GM18873 (cell line): ENCODE results near the gene CSN1S1.

Experiments
- ATAC-seq: cut with Tn5 transposase; IDR thresholded peaks from one replicate; pipeline ENCODE4 v1.9.1; 2021; ENCODE audit warnings: mild to moderate bottlenecking, moderate library complexity, moderate number of reproducible peaks; ENCODE audit not compliant: unreplicated experiment, low FRiP score

The CSN1S1 gene

GRCh38 chr4:69986663-69987062 lies 55.8 kb downstream of the CSN1S1 start:
- ATAC-seq: no peak

- ATAC-seq: no peak
These were observed 60.1 kb downstream of the CSN1S1 start for GRCh38 chr4:69991016-69991415.

GRCh38 chr4:69994782-69995181 lies 63.9 kb downstream of the CSN1S1 start:
- no peak for ATAC-seq

- ATAC-seq: no peak
These were observed 64.7 kb downstream of the CSN1S1 start, which contains the start of gene STATH for GRCh38 chr4:69995526-69996016. TSS of gene STATH (plus strand) at chr4:69995966. CDS start at chr4:69998438, 2,472 bp downstream.
